GM06990 (cell line): ENCODE results near the gene AFF4.
"Not testable (repeated sequence)": the region's sequence is repeated elsewhere in the genome, so short reads cannot be mapped to it uniquely, and the experiment has no call there.

Source experiments
- DNase-seq: peaks from one replicate; pipeline ENCODE4 v3.0.0-alpha.2; 2011; ENCODE audit not compliant: insufficient read length; ENCODE audit errors: extremely low read depth
- H3K27me3 ChIP-seq: replicated peaks from 2 replicates; pipeline ENCODE4 v1.6.0; 2011; ENCODE audit warnings: low read length; ENCODE audit not compliant: control insufficient read depth, insufficient read depth
- H3K36me3 ChIP-seq: 2 replicates; pipeline ENCODE4 v1.5.1; 2011; ENCODE audit warnings: low read length; ENCODE audit not compliant: control insufficient read depth, insufficient read depth
- H3K4me3 ChIP-seq: replicated peaks from 2 replicates; pipeline ENCODE4 v1.5.1; 2011; ENCODE audit warnings: low read depth, mild to moderate bottlenecking, control low read depth, low read length
- TF ChIP-seq, protein P1 (sequence below): IDR thresholded peaks from 2 replicates; pipeline ENCODE4 v1.5.1; 2011; ENCODE audit warnings: low read length, control low read depth, mild to moderate bottlenecking, inconsistent platforms; ENCODE audit not compliant: insufficient read depth, poor library complexity, severe bottlenecking

Gene AFF4

DNA sequence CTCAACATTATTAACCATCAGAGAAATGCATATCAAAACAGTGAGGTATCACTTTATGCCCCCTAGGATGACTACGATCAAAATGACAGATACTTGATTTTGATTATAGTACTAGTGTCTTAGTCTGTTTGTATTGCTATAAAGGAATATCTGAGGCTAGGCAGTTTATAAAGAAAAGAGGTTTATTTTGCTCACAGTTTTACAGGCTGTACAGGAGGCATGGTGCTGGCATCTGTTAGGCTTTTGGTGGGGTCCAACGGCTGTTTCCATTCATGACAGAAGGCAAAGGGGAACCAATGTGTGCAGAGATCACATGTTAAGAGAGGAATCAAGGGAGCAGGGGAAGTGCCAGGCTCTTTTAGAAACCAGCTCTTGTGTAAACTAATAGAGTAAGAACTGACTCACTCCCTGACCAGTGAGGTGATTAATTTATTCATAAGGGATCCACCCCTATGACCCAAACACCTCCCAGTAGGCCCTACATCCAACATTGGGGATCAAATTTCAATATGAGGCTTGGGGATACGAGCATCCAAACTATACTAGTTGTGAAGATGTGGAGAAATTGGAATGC, 16.0 kb upstream of the AFF4 start:
- Histone ChIP-seq H3K27me3 (no peaks in the 10 kb centered on the region), H3K36me3 (no peaks in the 10 kb centered on the region), H3K4me3 (no peak overlapping the region)
- DNase-seq, result no peak
- TF ChIP-seq, protein P1, sequence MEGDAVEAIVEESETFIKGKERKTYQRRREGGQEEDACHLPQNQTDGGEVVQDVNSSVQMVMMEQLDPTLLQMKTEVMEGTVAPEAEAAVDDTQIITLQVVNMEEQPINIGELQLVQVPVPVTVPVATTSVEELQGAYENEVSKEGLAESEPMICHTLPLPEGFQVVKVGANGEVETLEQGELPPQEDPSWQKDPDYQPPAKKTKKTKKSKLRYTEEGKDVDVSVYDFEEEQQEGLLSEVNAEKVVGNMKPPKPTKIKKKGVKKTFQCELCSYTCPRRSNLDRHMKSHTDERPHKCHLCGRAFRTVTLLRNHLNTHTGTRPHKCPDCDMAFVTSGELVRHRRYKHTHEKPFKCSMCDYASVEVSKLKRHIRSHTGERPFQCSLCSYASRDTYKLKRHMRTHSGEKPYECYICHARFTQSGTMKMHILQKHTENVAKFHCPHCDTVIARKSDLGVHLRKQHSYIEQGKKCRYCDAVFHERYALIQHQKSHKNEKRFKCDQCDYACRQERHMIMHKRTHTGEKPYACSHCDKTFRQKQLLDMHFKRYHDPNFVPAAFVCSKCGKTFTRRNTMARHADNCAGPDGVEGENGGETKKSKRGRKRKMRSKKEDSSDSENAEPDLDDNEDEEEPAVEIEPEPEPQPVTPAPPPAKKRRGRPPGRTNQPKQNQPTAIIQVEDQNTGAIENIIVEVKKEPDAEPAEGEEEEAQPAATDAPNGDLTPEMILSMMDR, result no peak

DNA sequence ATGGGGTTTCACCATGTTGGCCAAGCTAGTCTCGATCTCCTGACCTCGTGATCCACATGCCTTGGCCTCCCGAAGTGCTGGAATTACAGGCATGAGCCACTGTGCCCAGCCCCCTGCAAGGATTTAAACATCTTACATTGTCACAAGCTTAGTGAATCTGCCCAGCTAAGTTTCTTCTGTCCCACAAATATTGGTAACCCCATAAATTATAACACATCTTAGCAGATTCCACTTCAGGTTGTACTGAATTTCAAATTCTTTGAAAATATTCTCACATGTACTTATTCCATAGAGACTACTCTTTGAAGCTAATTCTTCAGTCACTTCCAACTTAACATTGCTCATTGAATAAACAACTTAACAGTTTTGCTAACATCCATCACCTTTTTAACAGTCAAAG, 13.4 kb upstream of the AFF4 start:
- no peak for DNase-seq
- TF ChIP-seq, protein P1, result no peak
- Histone ChIP-seq H3K4me3 (no peak overlapping the region), H3K27me3 (no peaks in the 10 kb centered on the region), H3K36me3 (no peaks in the 10 kb centered on the region)

DNA sequence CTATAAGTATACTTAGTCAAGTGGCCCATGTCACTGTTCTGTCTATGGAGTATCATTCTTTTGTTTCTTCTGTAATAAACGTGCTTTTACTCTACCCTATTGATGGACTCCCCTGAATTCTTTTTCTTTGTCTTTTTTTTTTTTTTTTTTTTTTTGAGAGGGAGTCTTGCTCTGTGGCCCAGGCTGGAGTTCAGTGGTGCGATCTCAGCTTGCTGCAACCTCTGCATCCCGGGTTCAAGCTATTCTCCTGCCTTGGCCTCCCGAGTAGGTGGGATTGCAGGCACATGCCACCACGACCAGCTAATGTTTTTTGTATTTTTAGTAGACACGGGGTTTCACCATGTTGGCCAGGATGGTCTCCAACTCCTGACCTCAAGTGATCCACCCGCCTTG, 9.0 kb upstream of the AFF4 start:
- not testable (repeated sequence) for H3K4me3 ChIP-seq, H3K27me3 ChIP-seq, H3K36me3 ChIP-seq, DNase-seq

DNA sequence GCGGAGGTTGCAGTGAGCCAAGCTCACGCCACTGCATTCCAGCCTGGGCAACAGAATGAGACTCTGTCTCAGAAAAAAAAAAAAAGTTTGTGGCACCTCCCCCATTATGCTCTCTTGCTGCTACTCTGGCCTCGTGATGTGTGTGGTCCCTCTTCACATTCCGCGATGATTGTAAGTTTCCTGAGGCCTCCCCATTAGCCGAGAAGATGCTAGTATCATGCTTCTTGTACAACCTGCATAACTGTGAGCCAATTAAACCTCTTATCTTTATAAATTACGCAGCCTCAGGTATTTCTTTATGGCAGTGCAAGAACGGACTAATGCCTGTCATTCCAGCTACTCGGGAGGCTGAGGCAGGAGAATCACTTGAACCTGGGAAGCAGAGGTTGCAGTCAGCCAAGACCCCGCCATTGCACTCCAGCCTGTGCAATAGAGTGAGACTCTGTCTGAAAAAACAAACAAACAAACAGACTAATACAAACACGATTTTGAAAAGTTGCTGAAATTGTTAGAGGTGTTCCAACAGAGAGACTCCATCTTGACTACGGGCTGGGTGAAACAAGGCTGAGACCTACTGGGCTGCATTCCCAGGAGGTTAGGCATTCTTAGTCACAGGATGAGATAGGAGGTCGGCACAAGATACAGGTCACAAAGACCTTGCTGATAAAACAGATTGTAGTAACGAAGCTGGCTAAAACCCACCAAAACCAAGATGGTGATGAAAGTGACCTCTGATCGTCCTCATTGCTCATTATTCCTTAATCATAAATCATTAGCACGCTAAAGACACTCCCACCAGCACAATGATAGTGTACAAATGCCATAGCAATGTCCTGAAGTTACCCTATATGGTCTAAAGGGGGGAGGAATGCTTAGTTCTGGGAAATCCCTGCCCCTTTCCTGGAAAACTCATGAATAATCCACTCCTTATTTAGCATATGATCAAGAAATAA, 8.3 kb upstream of the AFF4 start:
- DNase-seq, result no peak
- TF ChIP-seq, protein P1, result no peak
- H3K4me3 ChIP-seq, result no peak overlapping the region
- no peaks in the 10 kb centered on the region for H3K36me3 ChIP-seq
- H3K27me3 ChIP-seq, result no peaks in the 10 kb centered on the region

DNA sequence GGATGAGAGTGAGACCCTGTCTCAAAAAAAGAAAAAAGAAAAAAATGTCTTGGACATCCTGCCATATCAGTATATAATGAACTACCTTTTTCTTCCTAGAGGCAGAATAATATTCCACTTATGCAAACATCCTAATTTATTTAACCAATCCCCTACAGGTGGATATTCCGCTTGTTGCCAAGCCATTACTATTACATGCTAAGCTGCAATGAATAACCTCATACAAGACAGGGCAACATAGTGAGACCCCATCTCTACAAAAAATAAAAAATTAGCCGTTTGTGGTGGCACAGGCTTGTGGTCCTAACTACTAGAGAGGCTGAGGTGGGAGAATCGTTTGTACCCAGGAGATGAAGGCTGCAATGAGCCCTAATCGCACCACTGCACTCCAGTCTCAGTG, 1.7 kb upstream of the AFF4 start:
- no peaks in the 10 kb centered on the region for H3K27me3 ChIP-seq
- DNase-seq, result no peak
- TF ChIP-seq, protein P1, result no peak
- no peaks in the 10 kb centered on the region for H3K36me3 ChIP-seq
- no peak overlapping the region for H3K4me3 ChIP-seq

DNA sequence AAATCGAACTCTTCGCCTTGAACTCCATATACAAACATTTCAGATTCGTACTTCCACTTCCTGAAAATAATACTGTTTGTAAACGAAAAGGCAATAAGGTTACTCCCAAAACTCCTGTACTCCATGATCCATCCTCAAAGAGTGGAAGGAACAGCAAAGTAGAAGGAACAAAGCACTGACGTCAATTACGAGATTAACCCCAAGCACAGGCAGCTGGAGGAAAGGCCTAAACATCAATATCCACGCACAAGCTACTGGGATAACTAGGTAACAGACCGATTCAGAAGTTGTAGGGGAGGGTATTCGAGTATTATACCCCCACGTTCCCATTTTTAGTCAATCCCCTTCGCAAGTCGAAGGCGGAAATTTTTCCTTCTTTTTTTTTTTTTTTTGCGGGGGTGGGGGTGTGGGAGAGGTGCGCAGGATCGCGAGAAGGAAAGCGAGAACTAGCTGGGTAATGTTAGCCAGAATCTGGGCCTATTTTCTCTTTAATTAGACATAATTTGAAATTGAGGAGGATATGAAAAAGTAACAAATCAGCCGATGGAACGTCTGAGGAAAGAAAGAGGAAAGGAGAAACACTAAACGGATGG, 909 bp downstream of the AFF4 start:
- TF ChIP-seq, protein P1, result no peak
- DNase-seq, result peak; percentile 25
- no peaks in the 10 kb centered on the region for H3K27me3 ChIP-seq
- H3K4me3 ChIP-seq, result peak overlapping the region; percentile 67
- no peaks in the 10 kb centered on the region; the same call in 1 of the 2 replicates for H3K36me3 ChIP-seq
